A375 (cell line): ENCODE results near the gene S100P. TPM values are rescaled to one million over a fixed set of nuclear protein-coding genes. Genes with fewer than 3 reads are reported as not detected.

Source experiments
- total RNA-seq: library from RNA; depleted of rRNA; stranded (reverse); fragments of >200 nt; shearing (Covaris generic); gene quantifications from 2 replicates; pipeline ENCODE4 v1.2.3, GENCODE V29; 2014; rRNA removed

Gene S100P
- 10.4 and 20.1 TPM in 2 replicates for total RNA-seq

DNA sequence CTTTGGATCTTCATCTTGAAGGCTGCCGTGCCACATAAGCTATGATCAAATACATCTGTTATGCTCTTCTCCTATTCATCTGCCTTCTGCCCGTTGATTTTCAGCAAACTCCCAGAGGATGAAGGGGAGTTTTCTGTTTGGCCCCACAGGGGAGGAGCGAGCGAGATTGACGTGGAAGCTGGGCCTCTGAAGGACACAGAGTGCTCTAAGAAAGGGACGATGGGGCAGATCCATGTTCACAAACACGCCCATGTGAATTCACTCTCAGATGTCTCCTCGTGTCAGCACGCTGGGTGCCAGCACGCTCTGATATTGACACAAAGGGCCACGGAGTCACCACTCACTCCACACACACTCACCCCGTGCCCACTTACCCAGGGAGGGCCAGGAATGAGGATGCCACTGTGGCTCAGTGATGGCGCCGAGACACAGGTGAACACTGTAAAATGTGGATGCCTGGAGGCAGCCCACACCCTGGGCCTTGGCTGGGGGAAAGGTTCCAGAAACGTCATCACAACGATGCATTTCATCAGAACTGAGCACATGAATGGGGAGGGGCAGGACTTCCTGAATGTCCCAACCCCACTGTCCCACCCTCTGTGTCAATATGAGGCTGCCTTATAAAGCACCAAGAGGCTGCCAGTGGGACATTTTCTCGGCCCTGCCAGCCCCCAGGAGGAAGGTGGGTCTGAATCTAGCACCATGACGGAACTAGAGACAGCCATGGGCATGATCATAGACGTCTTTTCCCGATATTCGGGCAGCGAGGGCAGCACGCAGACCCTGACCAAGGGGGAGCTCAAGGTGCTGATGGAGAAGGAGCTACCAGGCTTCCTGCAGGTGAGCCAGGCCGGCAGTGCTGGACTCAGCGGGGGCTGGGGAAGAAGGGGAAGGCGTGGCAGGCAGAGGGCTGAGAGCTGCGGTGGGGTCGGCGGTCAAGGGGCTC is at the start of gene S100P:
S100P (plus strand) TSS at position 648 of the 946 bp plus-strand sequence; CDS start at position 703, 55 bp downstream.

DNA sequence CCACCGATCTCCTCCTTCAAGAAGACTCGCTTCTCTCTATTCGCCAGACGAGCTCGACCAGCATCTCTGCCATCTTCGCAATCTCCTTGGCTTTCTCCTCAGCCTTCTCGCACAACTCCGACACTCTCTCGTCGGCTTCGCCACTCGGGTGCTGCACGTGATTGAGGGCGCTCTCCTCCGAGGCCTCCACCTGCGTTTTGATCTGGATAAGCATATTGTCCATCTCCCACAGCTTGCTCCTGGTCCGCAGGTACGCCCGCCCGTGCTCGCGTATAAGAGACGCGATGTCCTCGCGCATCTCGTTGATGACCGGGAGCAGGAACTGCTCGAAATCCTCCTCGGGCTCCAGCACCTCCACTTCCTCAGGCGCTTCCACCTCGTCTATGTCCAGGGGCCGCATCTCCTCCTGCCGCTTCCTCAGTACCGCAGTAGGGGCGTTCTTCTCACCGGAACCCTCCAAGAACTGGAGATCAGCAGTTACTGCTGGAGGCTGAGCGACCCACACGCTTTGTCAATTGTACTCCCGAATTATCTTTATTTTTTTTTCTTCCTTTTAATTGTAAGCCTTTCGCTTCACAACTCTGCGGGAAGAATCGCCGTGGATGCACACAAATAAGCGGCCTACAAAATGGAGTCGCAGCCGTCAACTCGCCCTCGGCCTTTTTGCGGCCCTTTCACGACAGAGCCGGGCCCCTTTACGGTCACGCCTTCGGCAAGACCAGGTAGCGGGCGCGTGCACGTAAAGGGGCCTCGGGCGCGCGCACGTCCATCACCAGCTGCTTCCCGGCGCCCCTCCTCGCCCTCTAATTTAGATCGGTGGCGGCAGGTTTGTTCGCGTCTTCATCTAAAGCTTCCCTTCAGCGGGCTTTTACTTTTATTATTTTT is 15.8 kb downstream of the S100P start, which contains the start of gene MRFAP1L1:
MRFAP1L1 (minus strand) TSS at position 636 of the 885 bp plus-strand sequence; CDS start at position 400, 236 bp downstream.

DNA sequence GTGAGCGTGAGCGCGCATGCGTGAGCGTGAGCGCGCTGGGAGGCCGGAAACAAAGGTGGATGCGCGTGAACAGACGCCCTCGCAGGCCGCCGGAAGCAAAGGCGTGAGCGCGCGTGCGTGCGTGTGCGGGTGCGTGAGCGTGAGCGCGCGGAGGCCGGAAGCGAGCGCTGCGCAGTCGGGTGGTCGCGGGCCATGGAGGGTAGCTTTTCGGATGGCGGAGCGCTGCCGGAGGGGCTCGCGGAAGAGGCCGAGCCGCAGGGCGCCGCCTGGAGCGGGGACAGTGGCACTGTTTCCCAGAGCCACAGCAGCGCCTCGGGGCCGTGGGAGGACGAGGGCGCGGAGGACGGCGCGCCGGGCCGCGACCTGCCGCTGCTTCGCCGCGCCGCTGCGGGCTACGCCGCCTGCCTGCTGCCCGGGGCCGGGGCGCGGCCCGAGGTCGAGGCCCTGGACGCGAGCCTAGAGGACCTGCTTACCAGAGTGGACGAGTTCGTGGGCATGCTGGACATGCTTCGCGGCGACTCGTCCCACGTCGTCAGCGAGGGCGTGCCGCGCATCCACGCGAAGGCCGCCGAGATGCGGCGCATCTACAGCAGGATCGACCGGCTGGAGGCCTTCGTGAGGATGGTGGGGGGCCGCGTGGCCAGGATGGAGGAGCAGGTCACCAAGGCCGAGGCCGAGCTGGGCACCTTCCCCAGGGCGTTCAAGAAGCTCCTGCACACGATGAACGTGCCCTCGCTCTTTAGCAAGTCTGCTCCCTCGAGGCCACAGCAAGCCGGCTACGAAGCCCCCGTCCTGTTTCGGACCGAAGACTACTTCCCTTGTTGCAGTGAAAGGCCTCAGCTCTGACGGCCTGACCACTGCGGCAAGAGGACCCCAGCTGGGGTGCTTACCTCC is 22.6 kb downstream of the S100P start, which contains the start of gene BLOC1S4:
BLOC1S4 (plus strand) TSS at position 157 of the 894 bp plus-strand sequence; CDS start at position 193, 36 bp downstream.

Other genes with a start within 250 kb of the S100P start
- gene PPP2R2C, start 221.3 kb upstream of the S100P start, total RNA-seq: 0.72 and 3.9 TPM in 2 replicates
- 5.8 and 9.0 TPM in 2 replicates for gene MAN2B2, start 118.7 kb upstream of the S100P start, total RNA-seq
- gene MRFAP1, start 53.2 kb upstream of the S100P start, total RNA-seq: 131 and 169 TPM in 2 replicates
- gene MRFAP1L1, start 16.0 kb downstream of the S100P start, total RNA-seq: 63.1 and 71.4 TPM in 2 replicates
- gene BLOC1S4, start 22.3 kb downstream of the S100P start, total RNA-seq: 22.6 and 23.8 TPM in 2 replicates
- 9.5 and 11.7 TPM in 2 replicates for gene KIAA0232, start 88.8 kb downstream of the S100P start, total RNA-seq
- gene TBC1D14, start 215.9 kb downstream of the S100P start, total RNA-seq: 39.8 and 42.0 TPM in 2 replicates